SK-N-SH (cell line): ENCODE measurements around the gene MUC2. TPM values are rescaled to one million over a fixed set of nuclear protein-coding genes. Genes with fewer than 3 reads are reported as not detected.

ENCODE experiments used
- CTCF ChIA-PET: fragments of 300-600, 350-600 bp; formaldehyde crosslinking; extraction: SDS; loops from one replicate; lab custom pipeline; 2021; lab: Yijun Ruan, JAX
- POLR2A ChIA-PET: fragments of 350-600 bp; sonication (Branson Sonifier 250); formaldehyde crosslinking; extraction: SDS; loops from one replicate; lab custom pipeline; 2020; ENCODE audit warnings: antibody characterized with exemption, inconsistent platforms; lab: Yijun Ruan, JAX
- DNase-seq: peaks from one replicate; pipeline ENCODE4 v3.0.0; 2012
- H2AFZ ChIP-seq: fragments of 200-600 bp; sonication (generic); 2 replicates; pipeline ENCODE4 v1.8.1; 2016; ENCODE audit warnings: antibody characterized with exemption, mild to moderate bottlenecking, low read depth
- H3F3A ChIP-seq: fragments of 200-600 bp; sonication (generic); replicated peaks from 2 replicates; pipeline ENCODE3; 2016; ENCODE audit warnings: antibody characterized with exemption, mild to moderate bottlenecking; ENCODE audit not compliant: insufficient read depth
- H3K27ac ChIP-seq, 2 experiments: fragments of 200-500 bp in 1 of 2; fragments of 200-600 bp in 1 of 2; sonication (Bioruptor generic) in 1 of 2; sonication (generic), shearing (Covaris generic) in 1 of 2; 2 replicates each; pipeline versions ENCODE4 v1.5.1 to v1.6.1; 2014 to 2016; ENCODE audit warnings: low read depth in 2 of 2, inconsistent platforms in 1 of 2, low read length in 1 of 2, mild to moderate bottlenecking in 1 of 2, mixed read lengths in 1 of 2
- H3K27me3 ChIP-seq: fragments of 200-600 bp; sonication (generic), shearing (Covaris generic); 2 replicates; pipeline ENCODE4 v1.6.1; 2016; ENCODE audit warnings: mixed run types; ENCODE audit not compliant: insufficient read depth
- H3K36me3 ChIP-seq, 2 experiments: fragments of 200-500 bp in 1 of 2; fragments of 200-600 bp in 1 of 2; sonication (Bioruptor generic) in 1 of 2; sonication (generic) in 1 of 2; replicated peaks in 1 of 2; 2 replicates each; pipeline versions ENCODE3 to v1.5.1; 2014 to 2016; ENCODE audit warnings: low read length in 1 of 2, mild to moderate bottlenecking in 1 of 2; ENCODE audit not compliant: insufficient read depth in 2 of 2, control insufficient read depth in 1 of 2
- H3K4me1 ChIP-seq, 2 experiments: fragments of 200-500 bp in 1 of 2; fragments of 200-600 bp in 1 of 2; sonication (Bioruptor generic) in 1 of 2; sonication (generic), shearing (Covaris generic) in 1 of 2; 2 replicates each; pipeline versions ENCODE4 v1.5.1 to v1.6.1; 2014 to 2016; ENCODE audit warnings: low read depth in 1 of 2, low read length in 1 of 2, mixed run types in 1 of 2; ENCODE audit not compliant: insufficient read depth in 2 of 2, control insufficient read depth in 1 of 2
- H3K4me2 ChIP-seq: fragments of 200-600 bp; sonication (generic), shearing (Covaris generic); 2 replicates; pipeline ENCODE4 v1.6.1; 2017; ENCODE audit warnings: mixed run types
- H3K4me3 ChIP-seq, 2 experiments: fragments of 200-500 bp in 1 of 2; fragments of 200-600 bp in 1 of 2; sonication (Bioruptor generic) in 1 of 2; sonication (generic), shearing (Covaris generic) in 1 of 2; 2 replicates each; pipeline versions ENCODE4 v1.5.1 to v1.8.1; 2014 to 2016; ENCODE audit warnings: low read depth in 2 of 2, inconsistent platforms in 1 of 2, low read length in 1 of 2, mild to moderate bottlenecking in 1 of 2, mixed read lengths in 1 of 2, moderate library complexity in 1 of 2
- H3K79me2 ChIP-seq: fragments of 200-600 bp; sonication (generic); 2 replicates; pipeline ENCODE4 v1.8.1; 2017; ENCODE audit warnings: mild to moderate bottlenecking; ENCODE audit not compliant: insufficient read depth
- H3K9ac ChIP-seq: fragments of 200-600 bp; sonication (generic); 2 replicates; pipeline ENCODE4 v1.6.1; 2017; ENCODE audit warnings: mixed run types
- H3K9me2 ChIP-seq: fragments of 200-600 bp; sonication (generic); 2 replicates; pipeline ENCODE4 v1.6.1; 2017; ENCODE audit warnings: mixed run types
- H3K9me3 ChIP-seq: fragments of 200-600 bp; sonication (generic); 2 replicates; pipeline ENCODE4 v1.6.1; 2017; ENCODE audit warnings: mixed run types, mild to moderate bottlenecking, moderate library complexity
- H4K20me1 ChIP-seq: fragments of 200-600 bp; sonication (generic); 2 replicates; pipeline ENCODE4 v1.6.1; 2017; ENCODE audit warnings: mild to moderate bottlenecking, mixed run types; ENCODE audit not compliant: insufficient read depth
- JUND ChIP-seq: IDR thresholded peaks from 2 replicates; pipeline ENCODE4 v1.4.0; 2012
- NFIC ChIP-seq: IDR thresholded peaks from 2 replicates; pipeline ENCODE4 v1.4.0; 2012; ENCODE audit warnings: borderline replicate concordance
- RFX5 ChIP-seq: IDR thresholded peaks from 2 replicates; pipeline ENCODE4 v1.6.1; 2012; ENCODE audit warnings: mild to moderate bottlenecking, improper control_type of control experiment, low read length
- TAF1 ChIP-seq: IDR thresholded peaks from 2 replicates; pipeline ENCODE4 v1.6.1; 2012; ENCODE audit warnings: low read depth, mild to moderate bottlenecking, low read length, moderate library complexity, borderline replicate concordance
- ZBTB33 ChIP-seq: IDR thresholded peaks from 2 replicates; pipeline ENCODE4 v1.4.0; 2012; ENCODE audit warnings: low read depth, borderline replicate concordance
- WGBS: methylation state at CpG from one replicate; pipeline ENCODE4 v1.1.6; 2017; ENCODE audit warnings: low lambda C conversion rate; 5-methylcytosine and 5-hydroxymethylcytosine counted together
- polyA plus RNA-seq, 3 experiments: library from polyadenylated mRNA; depleted of rRNA; stranded (reverse); fragments of >200 nt; gene quantifications; 2 replicates each; pipeline ENCODE4 v1.2.3, GENCODE V29; 2012

MUC2 gene
- polyA plus RNA-seq, 1 of the 3 experiments (the other 2 are of a cell fraction) = not detected

- Histone ChIP-seq H3K36me3 (no peaks in the 10 kb centered on the region), H3K4me1 (no peaks in the 10 kb centered on the region), H3K9ac (no peak overlapping the region), H3K4me3 (no peak overlapping the region), H4K20me1 (no peaks in the 10 kb centered on the region), H3K4me2 (no peak overlapping the region), H3K27me3 (no peaks in the 10 kb centered on the region), H3K79me2 (no peaks in the 10 kb centered on the region), H2AFZ (no peak overlapping the region), H3F3A (no peaks in the 10 kb centered on the region), H3K27ac (no peak overlapping the region), H3K9me2 (no peaks in the 10 kb centered on the region), H3K9me3 (no peaks in the 10 kb centered on the region)
- WGBS = 51% methylated on average over 5 of the region's 7 CpGs
- ChIA-PET POLR2A (no interaction called here), CTCF (no interaction called here)
- TF ChIP-seq RFX5 = no peak
- no peak for TF ChIP-seq ZBTB33
- DNase-seq = no peak
Measured at GRCh38 chr11:1122664-1123002, 48.0 kb downstream of the MUC2 start.

GRCh38 chr11:1123970-1124369, 49.3 kb downstream of the MUC2 start:
- H3K27me3 ChIP-seq = no peaks in the 10 kb centered on the region
- no peak overlapping the region for H2AFZ ChIP-seq
- no peaks in the 10 kb centered on the region for H4K20me1 ChIP-seq
- H3K4me1 ChIP-seq = no peaks in the 10 kb centered on the region
- 0% methylated on average over 1 of the region's 1 CpG for WGBS
- no peak overlapping the region for H3K4me2 ChIP-seq
- no peak overlapping the region for H3K9ac ChIP-seq
- H3K9me3 ChIP-seq = no peaks in the 10 kb centered on the region
- H3F3A ChIP-seq = no peaks in the 10 kb centered on the region
- DNase-seq = no peak
- TF ChIP-seq NFIC (no peak), TAF1 (no peak), ZBTB33 (no peak), JUND (no peak), RFX5 (no peak)
- H3K27ac ChIP-seq = no peak overlapping the region
- CTCF ChIA-PET = no interaction called here
- H3K36me3 ChIP-seq = no peaks in the 10 kb centered on the region
- H3K79me2 ChIP-seq = no peaks in the 10 kb centered on the region
- POLR2A ChIA-PET = no interaction called here
- no peaks in the 10 kb centered on the region for H3K9me2 ChIP-seq
- no peak overlapping the region for H3K4me3 ChIP-seq

Other genes starting within 250 kb of the MUC2 start
- 0.94 and 1.1 TPM in 2 replicates for gene CRACR2B, start 247.0 kb upstream of the MUC2 start, polyA plus RNA-seq (2012; rRNA removed)
- gene CD151, start 241.9 kb upstream of the MUC2 start, polyA plus RNA-seq (2012; rRNA removed) = 922 and 1,149 TPM in 2 replicates
- gene POLR2L, start 232.3 kb upstream of the MUC2 start, polyA plus RNA-seq (2012; rRNA removed) = 287 and 540 TPM in 2 replicates
- 201 and 226 TPM in 2 replicates for gene TSPAN4, start 232.0 kb upstream of the MUC2 start, polyA plus RNA-seq (2012; rRNA removed)
- 194 and 231 TPM in 2 replicates for gene CHID1, start 164.1 kb upstream of the MUC2 start, polyA plus RNA-seq (2012; rRNA removed)
- gene AP2A2, start 149.0 kb upstream of the MUC2 start, polyA plus RNA-seq (2012; rRNA removed) = 36.3 and 42.7 TPM in 2 replicates
- not detected in 2 replicates for gene MUC6, start 38.2 kb upstream of the MUC2 start, polyA plus RNA-seq (2012; rRNA removed)
- gene MUC5AC, start 83.1 kb downstream of the MUC2 start, polyA plus RNA-seq (2012; rRNA removed) = not detected in 2 replicates
- gene MUC5B, start 148.2 kb downstream of the MUC2 start, polyA plus RNA-seq (2012; rRNA removed) = not detected in 2 replicates
- gene TOLLIP, start 234.8 kb downstream of the MUC2 start, polyA plus RNA-seq (2012; rRNA removed) = 42.6 and 55.4 TPM in 2 replicates